Trophoblast cell (in vitro differentiated cells and primary cell): Measurements from ENCODE around the gene RIT2.

Source experiments
- DNase-seq, 2 donors: peaks; one replicate each; pipeline ENCODE4 v3.0.0-alpha.2; 2016
- H2AFZ ChIP-seq: 2 replicates; pipeline ENCODE4 v1.6.1; 2013; ENCODE audit warnings: low read length, moderate library complexity, mild to moderate bottlenecking; ENCODE audit not compliant: insufficient read depth, poor library complexity
- H2AK5ac ChIP-seq: 2 replicates; pipeline ENCODE4 v1.6.1; 2013; ENCODE audit warnings: mild to moderate bottlenecking, low read length
- H2BK120ac ChIP-seq: 2 replicates; pipeline ENCODE4 v1.6.1; 2013; ENCODE audit warnings: low read length, mild to moderate bottlenecking, moderate library complexity; ENCODE audit not compliant: insufficient read depth, poor library complexity
- H2BK12ac ChIP-seq: 2 replicates; pipeline ENCODE4 v1.6.1; 2013; ENCODE audit warnings: mild to moderate bottlenecking, low read length, moderate library complexity
- H2BK5ac ChIP-seq: 2 replicates; pipeline ENCODE4 v1.6.1; 2013; ENCODE audit warnings: low read length, low read depth, moderate library complexity, mild to moderate bottlenecking; ENCODE audit not compliant: poor library complexity
- H3K14ac ChIP-seq: 2 replicates; pipeline ENCODE4 v1.6.1; 2013; ENCODE audit warnings: mild to moderate bottlenecking, low read length
- H3K18ac ChIP-seq: 2 replicates; pipeline ENCODE4 v1.6.1; 2013; ENCODE audit warnings: mild to moderate bottlenecking, low read length
- H3K23ac ChIP-seq: 2 replicates; pipeline ENCODE4 v1.6.1; 2013; ENCODE audit warnings: low read length
- H3K27ac ChIP-seq: 2 replicates; pipeline ENCODE4 v1.5.1; 2013; ENCODE audit warnings: low read depth, mild to moderate bottlenecking, inconsistent platforms, low read length, moderate library complexity
- H3K27me3 ChIP-seq: 2 replicates; pipeline ENCODE4 v1.6.1; 2013; ENCODE audit warnings: inconsistent platforms, mild to moderate bottlenecking, low read length, moderate library complexity; ENCODE audit not compliant: insufficient read depth
- H3K36me3 ChIP-seq, 2 experiments: 1 replicate in 1 of 2; 2 replicates in 1 of 2; pipeline ENCODE4 v1.6.1; 2013; ENCODE audit warnings: low read length in 2 of 2, mild to moderate bottlenecking in 2 of 2, moderate library complexity in 1 of 2; ENCODE audit not compliant: insufficient read depth in 2 of 2, control insufficient read depth in 1 of 2
- H3K4ac ChIP-seq: 2 replicates; pipeline ENCODE4 v1.6.1; 2013; ENCODE audit warnings: low read depth, mild to moderate bottlenecking, low read length, moderate library complexity
- H3K4me1 ChIP-seq, 2 experiments: 1 replicate in 1 of 2; 2 replicates in 1 of 2; pipeline ENCODE4 v1.6.1; 2013; ENCODE audit warnings: low read length in 2 of 2, mild to moderate bottlenecking in 2 of 2, moderate library complexity in 1 of 2; ENCODE audit not compliant: insufficient read depth in 2 of 2, control insufficient read depth in 1 of 2
- H3K4me2 ChIP-seq: 2 replicates; pipeline ENCODE4 v1.6.1; 2013; ENCODE audit warnings: inconsistent platforms, mild to moderate bottlenecking, low read length, moderate library complexity
- H3K4me3 ChIP-seq: 2 replicates; pipeline ENCODE4 v1.5.1; 2013; ENCODE audit warnings: mild to moderate bottlenecking, low read depth, low read length, inconsistent platforms
- H3K79me1 ChIP-seq: one replicate; pipeline ENCODE4 v1.6.1; 2013; ENCODE audit warnings: low read length
- H3K79me2 ChIP-seq: 2 replicates; pipeline ENCODE4 v1.6.1; 2013; ENCODE audit warnings: low read length, mild to moderate bottlenecking; ENCODE audit not compliant: control insufficient read depth, insufficient read depth, poor library complexity
- H3K9ac ChIP-seq: 2 replicates; pipeline ENCODE4 v1.6.1; 2013; ENCODE audit warnings: mild to moderate bottlenecking, low read length
- H3K9me3 ChIP-seq: 2 replicates; pipeline ENCODE4 v1.6.1; 2013; ENCODE audit warnings: low read depth, mild to moderate bottlenecking, control low read depth, inconsistent platforms, low read length; ENCODE audit not compliant: insufficient read depth
- H4K12ac ChIP-seq: 2 replicates; pipeline ENCODE4 v1.6.1; 2013; ENCODE audit warnings: low read depth, mild to moderate bottlenecking, low read length, moderate library complexity
- H4K8ac ChIP-seq: 2 replicates; pipeline ENCODE4 v1.6.1; 2013; ENCODE audit warnings: low read depth, mild to moderate bottlenecking, low read length, moderate library complexity
- H4K91ac ChIP-seq: one replicate; pipeline ENCODE4 v1.6.1; 2013; ENCODE audit warnings: low read depth, mild to moderate bottlenecking, low read length, moderate library complexity
- WGBS: extraction: QIAGEN DNeasy Blood & Tissue Kit; methylation state at CpG from one replicate; pipeline ENCODE4 v1.1.7; 2013; ENCODE audit warnings: missing lambda C conversion rate; ENCODE audit not compliant: insufficient read length, insufficient coverage; ENCODE audit errors: extremely low coverage; 5-methylcytosine and 5-hydroxymethylcytosine counted together

RIT2 gene

DNA sequence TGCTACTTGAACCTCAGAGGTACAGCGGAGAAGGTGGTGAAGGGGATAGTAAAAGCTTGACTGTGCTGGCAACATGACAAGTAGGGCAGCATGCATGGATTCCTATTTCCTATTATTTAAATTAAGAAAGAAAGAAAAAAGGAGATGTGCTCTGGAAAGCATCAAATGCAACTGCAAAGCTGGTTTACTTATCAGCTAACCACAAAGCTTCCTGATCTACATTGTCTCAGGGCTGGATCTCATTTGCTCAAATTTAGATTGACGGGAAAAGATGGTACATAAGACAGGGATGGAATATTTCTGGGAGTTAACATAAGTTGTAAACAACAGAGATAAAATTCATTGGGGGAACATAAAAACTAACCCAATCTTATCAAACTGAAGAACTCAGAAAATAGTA lies 178.0 kb downstream of the RIT2 start:
- no peak overlapping the region for H4K91ac ChIP-seq
- no peak overlapping the region for H2AFZ ChIP-seq
- H3K9ac ChIP-seq, result no peak overlapping the region
- H3K14ac ChIP-seq, result no peak overlapping the region
- no peak overlapping the region for H4K8ac ChIP-seq
- peaks cover 0 to 2% of the 10 kb centered on the region in 2 experiments for H3K4me1 ChIP-seq
- H3K79me1 ChIP-seq, result peaks cover 1% of the 10 kb centered on the region
- no peak overlapping the region for H2AK5ac ChIP-seq
- no peak overlapping the region for H3K4me2 ChIP-seq
- no peak overlapping the region for H3K18ac ChIP-seq
- H2BK5ac ChIP-seq, result no peak overlapping the region
- H3K27me3 ChIP-seq, result no peaks in the 10 kb centered on the region
- no peak overlapping the region for H3K23ac ChIP-seq
- H4K12ac ChIP-seq, result no peak overlapping the region
- H2BK120ac ChIP-seq, result no peak overlapping the region
- no peaks in the 10 kb centered on the region for H3K9me3 ChIP-seq
- H3K36me3 ChIP-seq, result no peaks in the 10 kb centered on the region
- no peak overlapping the region for H3K4ac ChIP-seq
- DNase-seq, result no peak
- no peaks in the 10 kb centered on the region for H3K79me2 ChIP-seq
- H2BK12ac ChIP-seq, result no peak overlapping the region
- no peak overlapping the region for H3K4me3 ChIP-seq
- no peak overlapping the region for H3K27ac ChIP-seq
- no CpG with 5 or more reads among the region's 2 CpGs for WGBS

DNA sequence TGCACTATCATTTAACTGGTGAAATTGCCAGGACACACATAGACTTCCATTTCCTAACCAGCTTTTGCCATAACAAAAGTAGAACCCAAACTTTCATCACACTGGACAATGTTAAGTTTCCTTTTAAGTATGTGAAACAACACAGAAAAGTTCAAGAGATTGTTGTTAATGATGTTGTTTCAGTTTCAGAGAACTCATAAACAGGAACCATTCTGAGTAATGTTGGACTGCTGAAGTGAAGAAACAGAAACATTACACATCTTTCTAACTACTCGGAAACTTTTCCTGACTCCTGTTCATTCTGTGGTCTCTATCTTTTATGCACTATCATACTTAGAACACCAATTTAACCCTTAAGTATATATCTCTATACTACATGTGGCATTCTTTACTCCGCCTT lies 179.2 kb downstream of the RIT2 start:
- peaks cover 1% of the 10 kb centered on the region for H3K79me1 ChIP-seq
- no peak overlapping the region for H2AFZ ChIP-seq
- H3K23ac ChIP-seq, result no peak overlapping the region
- no peaks in the 10 kb centered on the region for H3K9me3 ChIP-seq
- no peak overlapping the region for H3K14ac ChIP-seq
- no peak overlapping the region for H3K9ac ChIP-seq
- H4K12ac ChIP-seq, result no peak overlapping the region
- H2AK5ac ChIP-seq, result no peak overlapping the region
- H3K27ac ChIP-seq, result no peak overlapping the region
- H3K4me2 ChIP-seq, result no peak overlapping the region
- no peaks in the 10 kb centered on the region for H3K27me3 ChIP-seq
- H2BK120ac ChIP-seq, result no peak overlapping the region
- H3K4ac ChIP-seq, result no peak overlapping the region
- H4K91ac ChIP-seq, result peak overlapping the region; percentile 37
- H3K18ac ChIP-seq, result no peak overlapping the region
- H4K8ac ChIP-seq, result no peak overlapping the region
- peaks cover 0 to 2% of the 10 kb centered on the region in 2 experiments for H3K4me1 ChIP-seq
- no peaks in the 10 kb centered on the region for H3K79me2 ChIP-seq
- peak overlapping the region; percentile 64 for H2BK12ac ChIP-seq
- H3K36me3 ChIP-seq, result no peaks in the 10 kb centered on the region
- WGBS, result no CpG with 5 or more reads among the region's 2 CpGs
- no peak overlapping the region for H2BK5ac ChIP-seq
- H3K4me3 ChIP-seq, result no peak overlapping the region
- no peak for DNase-seq

DNA sequence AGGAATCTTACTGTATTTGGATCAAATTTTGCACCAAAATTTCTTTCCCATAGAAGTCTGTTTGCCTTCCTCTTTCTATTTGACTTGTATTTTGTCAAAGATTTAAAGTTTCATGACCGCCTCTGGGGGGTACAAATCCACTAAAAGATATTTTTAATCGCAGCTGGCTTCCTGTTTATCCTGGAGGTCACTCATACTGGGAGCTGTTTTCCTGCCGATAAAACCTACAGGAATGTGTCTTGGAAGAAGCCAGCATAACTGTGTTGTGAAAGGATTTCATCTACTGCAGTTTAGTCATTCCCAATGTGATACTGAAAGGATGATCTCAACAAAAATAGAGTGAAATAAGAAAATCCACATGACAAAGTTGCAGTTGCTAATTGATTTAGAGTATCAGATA lies 184.0 kb downstream of the RIT2 start:
- Histone ChIP-seq H4K91ac (no peak overlapping the region), H2BK12ac (no peak overlapping the region), H3K9me3 (no peaks in the 10 kb centered on the region), H4K12ac (no peak overlapping the region), H2BK5ac (no peak overlapping the region), H3K14ac (no peak overlapping the region), H3K4ac (no peak overlapping the region), H2AFZ (no peak overlapping the region), H3K4me3 (no peak overlapping the region), H3K23ac (no peak overlapping the region), H2BK120ac (no peak overlapping the region), H3K79me2 (no peaks in the 10 kb centered on the region), H3K79me1 (no peaks in the 10 kb centered on the region), H3K4me2 (no peak overlapping the region), H3K18ac (no peak overlapping the region), H3K27me3 (no peaks in the 10 kb centered on the region), H3K4me1 (peaks cover 0 to 4% of the 10 kb centered on the region in 2 experiments), H3K9ac (no peak overlapping the region), H3K36me3 (no peaks in the 10 kb centered on the region), H4K8ac (no peak overlapping the region), H2AK5ac (no peak overlapping the region), H3K27ac (no peak overlapping the region)
- no CpG with 5 or more reads among the region's 3 CpGs for WGBS
- DNase-seq, result peak in 1 of 2 donors; percentile 38

DNA sequence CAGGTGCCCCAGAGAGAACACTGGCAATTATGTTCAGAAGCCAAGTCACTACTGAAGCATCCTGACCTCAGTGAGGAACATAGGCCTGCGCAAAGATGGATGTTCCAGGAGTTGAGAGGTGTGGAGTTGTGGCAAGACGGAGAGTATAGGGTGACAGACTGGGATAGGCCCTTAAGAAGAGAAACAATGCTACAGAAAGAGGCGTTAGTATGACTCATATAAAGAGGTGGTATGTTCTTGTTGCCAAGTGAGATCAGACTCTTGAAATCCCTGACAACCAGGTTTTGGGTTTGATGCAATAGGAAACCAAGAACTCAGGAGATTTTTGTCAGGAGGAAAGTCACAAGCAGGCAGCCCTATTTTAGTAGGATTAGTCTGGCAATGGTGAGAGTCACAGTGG lies 185.6 kb downstream of the RIT2 start:
- H3K4me2 ChIP-seq, result no peak overlapping the region
- H3K79me1 ChIP-seq, result no peaks in the 10 kb centered on the region
- no peak overlapping the region for H3K9ac ChIP-seq
- H3K4me1 ChIP-seq, result peaks cover 0 to 4% of the 10 kb centered on the region in 2 experiments
- H3K4ac ChIP-seq, result no peak overlapping the region
- no peak overlapping the region for H2AK5ac ChIP-seq
- WGBS, result no CpG with 5 or more reads among the region's 3 CpGs
- H3K27ac ChIP-seq, result no peak overlapping the region
- H3K18ac ChIP-seq, result no peak overlapping the region
- no peaks in the 10 kb centered on the region for H3K79me2 ChIP-seq
- H2AFZ ChIP-seq, result no peak overlapping the region
- H2BK5ac ChIP-seq, result no peak overlapping the region
- H4K8ac ChIP-seq, result no peak overlapping the region
- H3K23ac ChIP-seq, result no peak overlapping the region
- no peaks in the 10 kb centered on the region for H3K27me3 ChIP-seq
- H3K14ac ChIP-seq, result no peak overlapping the region
- H2BK120ac ChIP-seq, result no peak overlapping the region
- H2BK12ac ChIP-seq, result no peak overlapping the region
- H4K12ac ChIP-seq, result no peak overlapping the region
- no peak overlapping the region for H4K91ac ChIP-seq
- H3K9me3 ChIP-seq, result no peaks in the 10 kb centered on the region
- no peaks in the 10 kb centered on the region for H3K36me3 ChIP-seq
- DNase-seq, result peak in 1 of 2 donors; percentile 27
- no peak overlapping the region for H3K4me3 ChIP-seq
